Measurements from ENCODE around the gene AK1. TPM values are rescaled to one million over a fixed set of nuclear protein-coding genes. Genes with fewer than 3 reads are reported as not detected.

AK1 gene
- polyA plus RNA-seq, 1 experiment = 102 TPM

- ChIA-PET POLR2A (no interaction called here), CTCF (interaction anchor here (1.4 to 4.6 kb wide), 4 partner anchors 8 to 127 kb away, joined by 5 to 18 read pairs (median 14); partner anchors contain the start of genes ENG and TOR2A)
- no peak for DNase-seq (ENCODE audit: low read depth)
- Histone ChIP-seq H3K36me3 (ENCODE audit: control insufficient read depth, insufficient read depth, low read length) (peaks cover 2% of the 10 kb centered on the region), H3K4me3 (ENCODE audit: low read depth, low read length) (no peak overlapping the region), H3K27me3 (ENCODE audit: control insufficient read depth, insufficient read depth, low read length) (no peaks in the 10 kb centered on the region)
- no peak for TF ChIP-seq CTCF (IDR thresholded peaks at IDR 0.05; ENCODE audit: insufficient read depth, low read depth, low read length)
These were observed 15.1 kb downstream of the AK1 start for GRCh38 chr9:127862075-127863011.

GRCh38 chr9:127860779-127861178, 16.7 kb downstream of the AK1 start:
- CTCF ChIA-PET = interaction anchor here (0.8 to 4.6 kb wide), 4 partner anchors 7 to 97 kb away, joined by 3 to 18 read pairs (median 10); partner anchors contain the start of gene ENG
- POLR2A ChIA-PET = no interaction called here

GRCh38 chr9:127860260-127860659, 17.2 kb downstream of the AK1 start:
- CTCF ChIA-PET = interaction anchor here (0.6 to 3.4 kb wide), 3 partner anchors 10 to 220 kb away, joined by 3 to 17 read pairs (median 3); no protein-coding TSS in a partner anchor
- TF ChIP-seq CTCF (IDR thresholded peaks at IDR 0.05; ENCODE audit: insufficient read depth, low read depth, low read length) = no peak
- no peak overlapping the region for H3K4me3 ChIP-seq (ENCODE audit: low read depth, low read length)
- no peak for DNase-seq (ENCODE audit: low read depth)
- no peaks in the 10 kb centered on the region for H3K27me3 ChIP-seq (ENCODE audit: control insufficient read depth, insufficient read depth, low read length)
- POLR2A ChIA-PET = no interaction called here
- H3K36me3 ChIP-seq (ENCODE audit: control insufficient read depth, insufficient read depth, low read length) = no peaks in the 10 kb centered on the region

More at GRCh38 chr9:127860779-127861178, 16.7 kb downstream of the AK1 start:
- H3K4me3 ChIP-seq (ENCODE audit: low read depth, low read length) = no peak overlapping the region
- TF ChIP-seq CTCF (IDR thresholded peaks at IDR 0.05; ENCODE audit: insufficient read depth, low read depth, low read length) = no peak
- H3K27me3 ChIP-seq (ENCODE audit: control insufficient read depth, insufficient read depth, low read length) = no peaks in the 10 kb centered on the region
- DNase-seq (ENCODE audit: low read depth) = no peak
- no peaks in the 10 kb centered on the region for H3K36me3 ChIP-seq (ENCODE audit: control insufficient read depth, insufficient read depth, low read length)

GRCh38 chr9:127858041-127858512, 19.4 kb downstream of the AK1 start:
- DNase-seq (ENCODE audit: low read depth) = no peak

More at GRCh38 chr9:127858041-127858512, 19.4 kb downstream of the AK1 start:
- Histone ChIP-seq H3K4me3 (ENCODE audit: low read depth, low read length) (no peak overlapping the region), H3K27me3 (ENCODE audit: control insufficient read depth, insufficient read depth, low read length) (no peaks in the 10 kb centered on the region), H3K36me3 (ENCODE audit: control insufficient read depth, insufficient read depth, low read length) (no peaks in the 10 kb centered on the region)
- TF ChIP-seq CTCF (IDR thresholded peaks at IDR 0.05; ENCODE audit: insufficient read depth, low read depth, low read length) = no peak
- ChIA-PET CTCF (no interaction called here), POLR2A (no interaction called here)

Data from BJ (cell line).